Gastrocnemius medialis (tissue), 4 donors: ENCODE results near the gene GRID1. TPM values are rescaled to one million over a fixed set of nuclear protein-coding genes. Genes with fewer than 3 reads are reported as not detected.
A peak's percentile ranks its signal among the peaks of the same experiment; 100 is the strongest.

Experiments used
- ATAC-seq, 2 donors: fragments of 150-250 bp; one replicate each; pipeline ENCODE4 v1.9.1; 2016
- DNase-seq, 2 donors: peaks; one replicate each; pipeline ENCODE4 v3.0.0-alpha.2; 2019
- H3K27ac ChIP-seq, 4 donors: fragments of 200-600 bp; sonication (generic); 1 replicate in 1 of 4; 2 replicates in 3 of 4; pipeline ENCODE4 v1.5.1; 2016 to 2018; ENCODE audit warnings: mild to moderate bottlenecking in 2 of 4, moderate library complexity in 1 of 4
- H3K27me3 ChIP-seq, 3 donors: fragments of 200-600 bp; sonication (generic) in 2 of 3; 1 replicate in 1 of 3; 2 replicates in 2 of 3; pipeline versions ENCODE4 v1.5.1 to v1.6.0; 2016 to 2019; ENCODE audit warnings: mild to moderate bottlenecking in 1 of 3, moderate library complexity in 1 of 3
- H3K36me3 ChIP-seq, 2 donors: fragments of 200-600 bp; sonication (generic) in 1 of 2; one replicate each; pipeline ENCODE4 v1.5.1; 2017 to 2018
- H3K4me1 ChIP-seq, 2 donors: fragments of 200-600 bp; sonication (generic) in 1 of 2; one replicate each; pipeline ENCODE4 v1.5.1; 2016 to 2017; ENCODE audit warnings: mild to moderate bottlenecking in 2 of 2
- H3K4me3 ChIP-seq, 4 donors: fragments of 200-600 bp; sonication (generic) in 3 of 4; 1 replicate in 1 of 4; 2 replicates in 3 of 4; pipeline ENCODE4 v1.5.1; 2016 to 2019; ENCODE audit warnings: mild to moderate bottlenecking in 2 of 4
- H3K9me3 ChIP-seq, 3 donors: fragments of 200-600 bp; sonication (generic) in 2 of 3; 1 replicate in 1 of 3; 2 replicates in 2 of 3; pipeline ENCODE4 v1.5.1; 2016 to 2019
- POLR2A ChIP-seq, 2 donors: fragments of 450-650 bp; IDR thresholded peaks; one replicate each; pipeline ENCODE4 v1.6.1; 2017; ENCODE audit warnings: antibody characterized with exemption in 2 of 2, mild to moderate bottlenecking in 2 of 2, moderate library complexity in 2 of 2
- in situ Hi-C, 4 donors: fragments of 200-750 bp; cut with MboI; loops; one replicate each; pipeline versions ENCODE4 v1.15.0 to v1.8.0; 2017; ENCODE audit warnings: low sequenced_read_pairs in 4 of 4
- intact Hi-C: fragments of 100-400 bp; cut with DNase I; formaldehyde crosslinking; loops from one replicate; pipeline ENCODE4 v1.15.1; 2023; ENCODE audit warnings: low total_unique reads
- total RNA-seq, 4 donors: library from RNA; depleted of rRNA; stranded (reverse); fragments of >200 nt; gene quantifications; one replicate each; pipeline versions ENCODE4 v1.1.0 to v1.2.3, GENCODE V29; 2016
- TF ChIP-seq, protein P1 (sequence below), 5 experiments: fragments of 450-650 bp in 3 of 5; fragments of 200-600 bp in 2 of 5; sonication (generic) in 2 of 5; IDR thresholded peaks in 4 of 5; conservative IDR thresholded peaks in 1 of 5; 1 replicate in 4 of 5; 2 replicates in 1 of 5; pipeline ENCODE4 v1.5.1; 2016 to 2019; ENCODE audit warnings: antibody characterized with exemption in 5 of 5, mild to moderate bottlenecking in 3 of 5, moderate library complexity in 3 of 5

The GRID1 gene
- total RNA-seq, 4 donors from 2014 or later: 0.17 to 1.4 (median 0.79) TPM

DNA sequence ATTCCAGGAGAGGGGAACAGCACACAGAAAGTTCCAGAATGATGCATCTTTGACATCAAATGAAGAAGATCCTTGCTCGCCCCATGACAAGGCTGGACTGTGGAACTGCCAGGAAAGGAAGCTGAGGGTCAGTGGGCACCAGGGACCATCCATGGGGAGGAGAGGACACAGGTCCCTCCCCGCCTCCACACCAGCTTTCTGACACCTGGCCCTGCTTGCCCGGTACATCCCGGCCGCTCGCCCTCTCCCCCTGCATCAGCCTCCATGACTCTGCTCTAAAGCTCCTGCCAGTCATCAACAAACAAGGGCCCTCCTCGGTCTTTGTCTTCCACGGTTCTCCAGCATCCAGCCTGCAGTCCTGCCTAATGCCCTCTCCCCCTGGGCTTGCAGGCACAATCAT, 222.3 kb downstream of the GRID1 start:
- Histone ChIP-seq H3K36me3 (no peaks in the 10 kb centered on the region), H3K27me3 (peaks cover 0 to 4% (median 4%) of the 10 kb centered on the region in 3 donors), H3K27ac (no peak overlapping the region), H3K4me1 (no peaks in the 10 kb centered on the region), H3K9me3 (no peaks in the 10 kb centered on the region), H3K4me3 (no peak overlapping the region)
- in situ Hi-C loops: no loop called here
- ATAC-seq (no peak), DNase-seq (no peak)
- TF ChIP-seq, protein P1, sequence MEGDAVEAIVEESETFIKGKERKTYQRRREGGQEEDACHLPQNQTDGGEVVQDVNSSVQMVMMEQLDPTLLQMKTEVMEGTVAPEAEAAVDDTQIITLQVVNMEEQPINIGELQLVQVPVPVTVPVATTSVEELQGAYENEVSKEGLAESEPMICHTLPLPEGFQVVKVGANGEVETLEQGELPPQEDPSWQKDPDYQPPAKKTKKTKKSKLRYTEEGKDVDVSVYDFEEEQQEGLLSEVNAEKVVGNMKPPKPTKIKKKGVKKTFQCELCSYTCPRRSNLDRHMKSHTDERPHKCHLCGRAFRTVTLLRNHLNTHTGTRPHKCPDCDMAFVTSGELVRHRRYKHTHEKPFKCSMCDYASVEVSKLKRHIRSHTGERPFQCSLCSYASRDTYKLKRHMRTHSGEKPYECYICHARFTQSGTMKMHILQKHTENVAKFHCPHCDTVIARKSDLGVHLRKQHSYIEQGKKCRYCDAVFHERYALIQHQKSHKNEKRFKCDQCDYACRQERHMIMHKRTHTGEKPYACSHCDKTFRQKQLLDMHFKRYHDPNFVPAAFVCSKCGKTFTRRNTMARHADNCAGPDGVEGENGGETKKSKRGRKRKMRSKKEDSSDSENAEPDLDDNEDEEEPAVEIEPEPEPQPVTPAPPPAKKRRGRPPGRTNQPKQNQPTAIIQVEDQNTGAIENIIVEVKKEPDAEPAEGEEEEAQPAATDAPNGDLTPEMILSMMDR (IDR thresholded peaks at IDR 0.05 in 4 of 5, conservative IDR thresholded peaks at IDR 0.05 in 1 of 5): no peak
- no peak for TF ChIP-seq POLR2A (IDR thresholded peaks at IDR 0.05)
- intact Hi-C loops: no loop called here

DNA sequence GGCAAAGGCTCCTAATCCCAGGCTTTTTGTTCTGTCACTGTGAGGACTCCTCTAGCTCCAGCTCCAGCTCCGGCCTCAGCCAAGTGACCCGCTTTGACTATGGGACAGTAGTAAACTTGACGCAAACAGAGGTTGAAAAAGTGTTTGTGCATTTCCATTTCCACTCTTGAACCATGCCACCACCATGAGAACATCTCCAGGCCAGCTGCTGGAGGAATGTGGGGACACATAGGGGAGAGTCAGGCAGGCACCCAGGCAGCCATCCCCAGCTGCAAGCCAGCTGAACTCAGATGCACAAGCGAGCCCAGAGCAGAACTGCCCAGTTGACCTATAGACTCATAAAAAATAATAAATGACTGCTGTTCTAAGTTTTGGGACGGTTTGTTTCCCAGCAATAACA, 224.7 kb downstream of the GRID1 start:
- no peaks in the 10 kb centered on the region for H3K9me3 ChIP-seq
- TF ChIP-seq POLR2A (IDR thresholded peaks at IDR 0.05): no peak
- TF ChIP-seq, protein P1 (IDR thresholded peaks at IDR 0.05 in 4 of 5, conservative IDR thresholded peaks at IDR 0.05 in 1 of 5): no peak
- H3K27me3 ChIP-seq: peaks cover 0 to 4% (median 0%) of the 10 kb centered on the region in 3 donors
- H3K4me3 ChIP-seq: no peak overlapping the region
- intact Hi-C loops: no loop called here
- no peak for ATAC-seq
- H3K36me3 ChIP-seq: no peaks in the 10 kb centered on the region
- no peaks in the 10 kb centered on the region for H3K4me1 ChIP-seq
- in situ Hi-C loops: no loop called here
- DNase-seq: no peak
- no peak overlapping the region for H3K27ac ChIP-seq

DNA sequence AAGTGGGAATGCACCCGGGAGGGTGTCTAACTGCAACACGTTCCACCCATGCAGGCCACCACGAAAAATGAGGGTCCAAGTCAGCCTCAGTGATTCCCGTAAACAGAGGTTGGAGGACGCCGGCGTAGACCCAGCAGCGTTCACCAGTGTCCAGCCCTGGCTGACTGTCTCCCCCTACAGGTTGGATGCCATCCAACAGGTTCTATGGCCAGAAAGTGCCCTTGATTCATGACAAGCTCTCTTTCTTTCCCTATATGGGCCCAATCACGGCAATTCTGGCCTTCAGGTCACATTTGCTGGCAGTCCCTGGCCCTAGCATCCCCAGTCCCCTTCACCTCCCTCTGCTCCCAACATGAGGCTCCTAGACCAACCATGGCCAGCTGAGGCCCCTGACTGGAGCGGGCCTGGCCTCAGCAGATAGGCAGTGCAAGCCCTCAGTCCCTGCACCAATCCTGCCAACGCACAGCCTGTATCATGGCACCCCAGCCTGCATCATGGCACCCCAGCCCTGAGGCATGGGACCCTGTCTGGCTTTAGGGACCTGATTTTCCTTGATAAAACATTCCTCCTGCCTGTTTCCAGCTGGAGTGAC, 227.4 kb downstream of the GRID1 start:
- Histone ChIP-seq H3K9me3 (no peaks in the 10 kb centered on the region), H3K4me3 (no peak overlapping the region), H3K27me3 (peaks cover 0 to 4% (median 0%) of the 10 kb centered on the region in 3 donors), H3K4me1 (no peaks in the 10 kb centered on the region), H3K27ac (no peak overlapping the region), H3K36me3 (no peaks in the 10 kb centered on the region)
- in situ Hi-C loops: no loop called here
- DNase-seq: no peak
- ATAC-seq: no peak
- intact Hi-C loops: no loop called here
- TF ChIP-seq POLR2A (IDR thresholded peaks at IDR 0.05): no peak
- TF ChIP-seq, protein P1 (IDR thresholded peaks at IDR 0.05 in 4 of 5, conservative IDR thresholded peaks at IDR 0.05 in 1 of 5): peak in 1 of 5 experiments; percentile 16

DNA sequence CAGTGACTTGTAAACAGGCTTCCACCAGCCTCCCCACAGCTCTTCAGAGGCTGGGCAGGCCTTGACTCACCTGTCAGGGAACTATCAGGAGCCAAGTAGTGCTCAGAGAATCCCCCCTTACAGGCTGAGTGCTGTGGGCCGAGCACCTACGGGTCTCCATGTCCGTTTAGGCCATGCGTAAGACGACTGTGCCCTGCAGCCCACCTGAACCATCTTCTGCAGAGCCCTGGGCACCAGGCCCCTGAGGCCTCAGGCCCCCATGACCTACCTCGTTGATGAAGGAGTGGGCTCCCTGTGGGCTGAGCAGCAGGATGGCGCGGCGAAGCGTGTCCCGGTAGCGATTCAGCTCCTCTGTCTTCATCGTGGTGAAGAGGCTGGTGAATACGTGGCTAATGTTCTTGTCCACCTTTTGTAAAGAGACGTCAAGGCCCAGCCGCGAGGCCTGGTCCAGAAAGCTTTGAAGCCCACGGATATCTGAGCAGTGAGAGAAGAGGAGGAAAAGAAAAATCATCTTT, 228.0 kb downstream of the GRID1 start:
- intact Hi-C loops (no loop called here), in situ Hi-C loops (no loop called here)
- no peaks in the 10 kb centered on the region for H3K36me3 ChIP-seq
- ATAC-seq (no peak), DNase-seq (no peak)
- H3K27me3 ChIP-seq: peaks cover 0 to 4% (median 0%) of the 10 kb centered on the region in 3 donors
- H3K4me1 ChIP-seq: no peaks in the 10 kb centered on the region
- TF ChIP-seq, protein P1 (IDR thresholded peaks at IDR 0.05 in 4 of 5, conservative IDR thresholded peaks at IDR 0.05 in 1 of 5): no peak
- no peak overlapping the region for H3K27ac ChIP-seq
- no peaks in the 10 kb centered on the region for H3K9me3 ChIP-seq
- no peak overlapping the region for H3K4me3 ChIP-seq

DNA sequence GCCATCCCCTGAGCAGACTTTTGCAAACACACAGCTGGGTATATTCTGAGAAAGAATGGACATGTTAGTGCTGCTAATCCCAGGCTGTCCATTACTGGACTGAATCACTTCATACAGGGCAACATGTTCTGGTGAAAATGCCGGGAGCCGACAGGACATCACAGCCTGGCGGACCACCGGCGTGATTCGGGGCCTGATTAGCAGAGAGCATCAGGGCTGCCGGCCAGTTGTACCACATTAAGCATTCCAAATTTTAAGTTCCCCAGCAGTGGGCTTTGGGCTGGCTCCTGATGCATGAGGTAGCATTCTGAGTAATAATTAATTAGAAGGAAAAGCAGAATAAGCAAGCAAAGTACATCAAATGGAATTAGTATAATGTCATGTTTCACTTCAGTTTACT, 229.0 kb downstream of the GRID1 start:
- Histone ChIP-seq H3K27me3 (peaks cover 0 to 4% (median 0%) of the 10 kb centered on the region in 3 donors), H3K36me3 (no peaks in the 10 kb centered on the region), H3K4me3 (no peak overlapping the region), H3K27ac (no peak overlapping the region), H3K9me3 (no peaks in the 10 kb centered on the region), H3K4me1 (no peaks in the 10 kb centered on the region)
- in situ Hi-C loops: no loop called here
- no peak for DNase-seq
- TF ChIP-seq, protein P1 (IDR thresholded peaks at IDR 0.05 in 4 of 5, conservative IDR thresholded peaks at IDR 0.05 in 1 of 5): no peak
- no peak for TF ChIP-seq POLR2A (IDR thresholded peaks at IDR 0.05)
- ATAC-seq: no peak
- intact Hi-C loops: no loop called here
